ELF-1 (cell line): Measurements from ENCODE around the gene CALU.

Source experiments
- DNase-seq: peaks from one replicate; pipeline ENCODE4 v3.0.0-alpha.2; 2016; ENCODE audit warnings: low read depth, low spot score

CALU gene

GRCh38 chr7:128724743-128725142 lies 14.4 kb upstream of the CALU start:
- no peak for DNase-seq

- DNase-seq = no peak
Measured at GRCh38 chr7:128725531-128725930, 13.6 kb upstream of the CALU start.

GRCh38 chr7:128726059-128726736 lies 13.0 kb upstream of the CALU start:
- DNase-seq = no peak

- DNase-seq = no peak
Measured at GRCh38 chr7:128726737-128727072, 12.5 kb upstream of the CALU start.

- DNase-seq = no peak
Measured at GRCh38 chr7:128727239-128727638, 11.9 kb upstream of the CALU start.

GRCh38 chr7:128728598-128728997 lies 10.6 kb upstream of the CALU start:
- no peak for DNase-seq

- DNase-seq = no peak
Measured at GRCh38 chr7:128729494-128729893, 9.7 kb upstream of the CALU start.

- DNase-seq = no peak
Measured at GRCh38 chr7:128731184-128731583, 8.0 kb upstream of the CALU start.

GRCh38 chr7:128732521-128733277 lies 6.5 kb upstream of the CALU start:
- DNase-seq = no peak

GRCh38 chr7:128733278-128733645 lies 5.9 kb upstream of the CALU start:
- no peak for DNase-seq

GRCh38 chr7:128734890-128735289 lies 4.3 kb upstream of the CALU start:
- DNase-seq = no peak

- no peak for DNase-seq
Measured at GRCh38 chr7:128735436-128735835, 3.7 kb upstream of the CALU start.

- DNase-seq = no peak
Measured at GRCh38 chr7:128737441-128737840, 1.7 kb upstream of the CALU start.

- DNase-seq = no peak
Measured at GRCh38 chr7:128737867-128738385, 1.2 kb upstream of the CALU start.

- DNase-seq = no peak
Measured at GRCh38 chr7:128738570-128739047, 550 bp upstream of the CALU start.

GRCh38 chr7:128739990-128740682 lies 977 bp downstream of the CALU start:
- no peak for DNase-seq

GRCh38 chr7:128740996-128741395 lies 1.8 kb downstream of the CALU start:
- DNase-seq = no peak

GRCh38 chr7:128741491-128741890 lies 2.3 kb downstream of the CALU start:
- no peak for DNase-seq

GRCh38 chr7:128742206-128742605 lies 3.0 kb downstream of the CALU start:
- no peak for DNase-seq

- no peak for DNase-seq
Measured at GRCh38 chr7:128743112-128743772, 4.1 kb downstream of the CALU start.

- DNase-seq = no peak
Measured at GRCh38 chr7:128744366-128744905, 5.3 kb downstream of the CALU start.

- DNase-seq = no peak
Measured at GRCh38 chr7:128745706-128746105, 6.5 kb downstream of the CALU start.
